GM10847 (cell line): ENCODE data around the gene TULP4.

Source experiments
- POLR2A ChIP-seq: IDR thresholded peaks from 2 replicates; pipeline ENCODE4 v1.6.1; 2011; ENCODE audit not compliant: insufficient read length; ENCODE audit errors: extremely low read depth

Gene TULP4

DNA sequence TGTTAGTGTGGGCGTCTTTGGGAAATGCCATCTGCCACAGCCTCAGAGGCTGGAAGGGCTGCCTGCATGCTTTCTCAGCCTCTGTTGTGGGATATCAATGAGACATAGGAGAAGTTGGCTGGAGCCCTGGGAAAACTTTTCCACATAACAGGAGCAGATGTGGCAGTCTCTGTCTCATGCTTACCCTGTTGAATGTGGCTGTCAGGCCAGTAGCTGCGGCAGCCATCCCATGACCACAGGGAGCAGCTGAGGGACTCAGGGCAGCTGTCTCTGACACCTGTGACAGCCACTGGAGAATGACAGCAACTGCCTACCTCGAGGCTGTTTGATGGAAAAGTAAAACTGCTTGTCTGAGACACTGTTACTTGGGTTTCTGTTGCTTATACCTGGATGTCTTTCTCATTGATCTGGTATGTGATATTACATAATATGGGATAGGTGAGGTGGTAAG, 64.4 kb downstream of the TULP4 start:
- no peak for TF ChIP-seq POLR2A

DNA sequence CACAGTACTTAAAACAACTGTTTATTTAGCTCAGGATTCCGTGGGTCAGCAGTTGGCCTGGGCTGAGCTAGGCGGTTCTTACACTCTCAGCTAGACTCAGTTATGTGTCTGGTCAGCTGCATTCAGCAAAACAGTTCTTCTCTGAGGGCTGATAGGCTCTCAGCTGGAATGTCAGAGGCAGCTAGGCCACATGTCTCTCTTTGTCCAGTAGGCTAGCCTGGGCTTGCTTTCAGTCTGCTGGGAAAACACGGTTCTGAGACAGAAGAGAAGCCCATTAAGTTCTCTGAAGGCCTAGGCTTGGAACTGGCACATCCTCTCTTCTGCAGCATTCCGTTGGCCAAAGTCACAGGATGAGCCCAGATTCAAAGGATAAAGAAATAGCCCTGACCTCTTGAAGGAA, 65.6 kb downstream of the TULP4 start:
- TF ChIP-seq POLR2A: no peak

DNA sequence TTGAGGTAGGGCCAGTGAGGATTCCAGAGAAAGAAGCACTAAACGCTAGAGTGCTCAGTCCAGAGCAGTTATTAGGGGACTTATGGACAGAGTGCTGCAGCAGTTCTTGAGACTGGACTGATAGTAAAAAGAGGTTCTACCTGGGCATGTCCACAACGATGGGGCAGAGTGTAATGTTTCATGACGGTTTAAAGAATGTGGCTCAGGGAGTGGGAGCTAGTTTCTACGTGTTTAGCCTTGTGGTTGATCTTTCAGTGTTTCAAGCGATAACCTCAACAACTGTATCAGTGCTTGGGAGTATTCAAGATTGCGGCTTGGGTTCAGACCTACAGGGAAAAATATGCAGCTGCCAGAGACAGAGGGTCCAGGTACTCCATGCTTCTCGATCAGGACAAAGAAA, 67.1 kb downstream of the TULP4 start:
- no peak for TF ChIP-seq POLR2A

DNA sequence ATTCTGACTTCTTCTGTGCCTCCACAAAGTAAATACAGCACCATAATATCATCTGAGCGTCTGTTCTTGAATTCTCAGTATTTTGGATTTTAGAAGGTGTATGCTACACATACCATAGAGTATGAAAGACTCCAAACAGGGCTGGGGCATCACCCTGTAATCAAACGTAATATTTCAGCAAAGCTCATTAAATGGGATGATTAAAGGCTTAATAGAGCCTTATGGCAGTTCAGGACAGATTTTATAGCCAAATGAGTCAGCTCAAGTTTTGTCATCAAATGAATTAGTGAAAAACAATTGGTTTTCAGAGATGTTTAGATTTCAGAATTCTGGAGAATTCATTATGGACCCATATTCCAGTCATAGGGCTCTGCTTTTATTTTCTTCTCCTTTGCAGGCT, 68.9 kb downstream of the TULP4 start:
- no peak for TF ChIP-seq POLR2A

DNA sequence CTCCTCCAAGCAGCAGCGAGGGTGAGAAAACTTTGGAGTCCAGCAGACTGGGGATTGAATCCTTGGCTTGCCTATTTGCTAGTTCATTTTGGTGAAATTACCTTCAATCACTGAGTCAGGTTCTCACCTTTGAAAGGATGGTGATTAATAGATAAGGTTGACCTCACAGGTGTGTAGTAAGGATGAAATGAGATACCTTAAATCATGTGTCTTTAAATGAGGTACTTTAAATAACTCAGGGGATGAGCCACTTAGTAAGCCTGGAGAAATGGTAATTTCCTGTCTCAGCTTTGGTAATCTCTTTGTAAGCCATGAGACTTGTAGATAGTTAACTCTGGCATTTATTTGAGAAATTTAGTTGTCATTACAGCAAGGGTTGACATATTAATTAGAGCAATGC, 70.2 kb downstream of the TULP4 start:
- TF ChIP-seq POLR2A: no peak

DNA sequence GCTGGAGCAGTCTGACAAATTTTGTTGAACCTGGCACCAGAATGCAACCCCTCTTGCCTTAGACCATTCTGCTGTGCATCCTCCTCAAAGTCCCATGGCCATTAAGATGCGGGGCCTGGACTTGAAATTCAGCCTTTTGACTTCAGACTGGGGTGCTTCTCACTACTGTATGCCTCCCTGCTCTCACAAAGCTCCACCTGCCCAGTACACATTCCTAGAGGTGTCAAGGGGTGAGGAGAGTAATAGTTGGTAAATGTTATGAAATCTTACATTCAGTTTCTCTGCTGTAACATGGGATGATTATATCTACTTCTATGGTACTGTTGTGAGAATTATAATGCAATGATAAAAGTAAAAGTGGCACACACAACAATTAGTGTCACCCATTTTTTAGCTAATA, 70.8 kb downstream of the TULP4 start:
- TF ChIP-seq POLR2A: no peak

DNA sequence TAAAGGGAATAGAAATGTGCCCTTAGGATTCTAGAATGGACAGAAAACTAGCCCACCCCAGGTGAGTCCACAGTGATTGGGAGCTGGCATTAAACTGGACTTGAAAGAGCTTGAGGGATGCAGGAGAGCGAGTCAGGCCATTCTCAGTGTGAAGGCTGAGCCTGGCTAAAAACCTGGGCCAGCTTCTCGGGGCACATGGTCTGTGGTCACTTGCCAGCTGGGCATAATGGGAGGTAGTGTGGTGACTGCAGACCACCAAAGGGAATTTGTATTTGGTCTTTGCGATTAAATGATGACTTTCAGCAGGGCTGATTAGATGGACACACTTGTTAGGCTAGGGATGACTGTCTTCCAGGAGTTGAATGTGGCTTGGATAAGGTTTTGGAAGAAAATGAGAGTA, 71.3 kb downstream of the TULP4 start:
- no peak for TF ChIP-seq POLR2A

DNA sequence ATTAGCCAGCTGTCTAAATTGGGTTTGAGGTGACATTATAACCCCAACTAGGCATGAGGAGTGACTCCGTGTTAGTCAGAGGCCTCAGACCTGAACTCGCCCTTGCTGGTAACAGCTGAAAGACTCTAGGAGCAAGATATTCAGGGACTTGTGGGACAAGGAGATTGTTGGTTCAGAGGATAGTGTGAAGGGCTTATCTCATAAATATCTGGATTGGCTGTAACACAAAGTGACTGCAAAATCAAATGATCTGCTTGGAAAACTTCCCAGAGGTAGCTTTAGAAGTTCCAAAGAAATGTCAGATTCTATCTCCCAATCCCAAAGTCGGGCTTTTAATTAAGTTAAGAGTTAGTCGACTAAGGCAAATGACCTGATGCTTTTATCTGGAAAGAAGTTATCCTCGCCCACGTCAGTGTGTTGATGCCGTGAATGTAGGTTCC, 72.4 kb downstream of the TULP4 start:
- TF ChIP-seq POLR2A: no peak

DNA sequence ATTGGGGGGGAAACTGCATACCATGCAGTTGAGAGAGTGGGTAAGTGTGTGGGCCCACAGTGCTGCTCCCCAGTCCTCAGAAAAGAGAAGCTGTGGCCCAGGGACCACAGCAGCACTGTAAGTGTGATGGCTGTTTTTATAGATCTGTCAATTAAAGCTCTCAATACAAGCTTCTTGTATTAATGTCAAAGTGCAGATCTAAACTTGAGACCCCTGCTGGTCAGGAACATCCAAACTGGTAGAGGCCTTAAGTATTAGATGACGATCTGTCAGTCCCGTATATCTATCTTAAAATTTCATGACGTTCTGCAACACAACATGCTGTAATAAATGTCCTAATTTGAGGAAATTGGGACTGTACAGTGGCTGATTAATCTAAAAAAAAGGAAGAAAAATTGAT, 74.8 kb downstream of the TULP4 start:
- TF ChIP-seq POLR2A: no peak

DNA sequence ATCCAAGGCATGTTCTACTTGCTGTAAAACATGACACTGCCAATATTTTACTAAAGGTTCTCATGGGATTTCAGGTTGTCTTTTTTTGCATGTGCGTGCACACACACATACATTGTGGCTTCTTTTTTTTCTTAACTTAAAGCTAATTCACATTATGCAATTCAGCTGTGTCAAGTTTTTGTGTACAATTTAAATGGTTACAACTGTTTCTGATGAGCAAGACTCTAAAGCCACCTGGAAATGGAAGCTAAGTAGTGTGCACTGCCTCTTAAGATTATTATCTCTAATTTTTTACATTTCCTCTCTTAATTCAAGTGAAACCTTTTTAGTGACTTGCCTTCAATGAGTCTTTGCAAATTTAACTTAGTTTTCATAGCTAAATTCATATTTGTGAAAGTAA, 75.3 kb downstream of the TULP4 start:
- TF ChIP-seq POLR2A: no peak

DNA sequence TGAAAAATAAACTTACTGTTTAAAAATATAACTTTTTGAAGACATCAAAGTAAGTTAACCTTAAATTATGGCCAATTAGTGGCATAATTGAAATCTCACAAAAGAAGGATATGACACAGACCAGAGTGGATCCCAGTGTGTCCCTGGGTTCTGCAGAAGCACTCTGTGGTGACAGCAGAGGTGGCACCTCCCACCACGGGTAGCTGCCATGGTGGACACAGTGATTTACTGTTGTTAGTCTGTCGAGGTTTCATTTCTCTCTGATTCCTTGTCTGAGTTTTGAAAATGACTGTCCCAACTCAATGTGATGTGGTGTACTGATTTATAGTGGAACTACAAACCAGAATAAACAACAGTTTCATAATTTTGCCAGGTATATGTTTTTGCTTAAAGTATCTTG, 76.5 kb downstream of the TULP4 start:
- no peak for TF ChIP-seq POLR2A

DNA sequence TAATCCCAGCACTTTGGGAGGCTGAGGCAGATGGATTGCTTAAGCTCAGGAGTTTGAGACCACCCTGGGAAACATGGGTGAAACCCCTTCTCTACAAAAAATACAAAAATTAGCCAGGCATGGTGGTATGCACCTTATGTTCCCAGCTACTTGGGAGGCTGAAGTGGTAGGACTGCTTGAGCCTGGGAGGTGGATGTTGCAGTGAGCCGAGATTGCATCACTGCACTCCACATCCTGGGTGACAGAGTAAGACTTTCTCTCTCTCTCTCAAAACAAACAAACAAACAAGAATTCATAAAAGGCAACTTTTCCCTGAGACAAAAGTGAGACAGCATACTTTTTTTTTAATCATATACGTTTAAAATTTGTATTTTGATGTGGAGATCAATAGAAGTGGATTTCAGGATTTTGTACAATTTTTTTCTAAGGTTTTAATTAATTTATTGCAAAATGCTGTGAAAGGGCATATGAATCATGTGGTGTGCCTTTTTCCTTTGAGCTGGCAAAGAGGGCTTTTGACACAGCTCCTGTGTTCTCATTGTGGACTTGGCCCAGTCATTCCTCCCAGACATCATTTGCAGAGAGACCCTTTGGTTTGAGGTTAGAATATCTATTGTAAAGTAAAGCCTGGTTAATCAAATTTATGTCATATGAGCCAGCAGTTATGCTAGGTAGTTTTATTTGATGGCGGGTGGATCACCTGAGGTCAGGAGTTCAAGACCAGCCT, 77.1 kb downstream of the TULP4 start:
- TF ChIP-seq POLR2A: no peak

DNA sequence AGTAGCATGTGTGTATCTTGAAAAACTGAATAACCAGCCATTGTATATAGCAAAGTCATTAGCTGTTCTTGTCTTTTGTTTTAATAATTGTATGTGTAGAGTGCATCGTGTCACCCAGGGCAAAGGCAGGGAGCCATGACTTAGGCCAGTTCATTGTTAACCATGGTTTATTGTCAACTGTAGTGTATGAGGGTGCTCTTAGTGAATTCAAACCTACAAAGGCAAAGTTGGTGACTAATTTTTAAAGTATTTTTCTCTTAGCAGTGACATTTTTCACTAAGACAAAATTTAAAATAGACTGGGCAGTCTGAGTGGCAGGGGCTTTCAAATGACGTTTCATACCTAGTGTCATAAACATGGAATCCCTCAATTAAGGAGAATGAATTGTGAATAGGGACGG, 79.0 kb downstream of the TULP4 start:
- TF ChIP-seq POLR2A: no peak

DNA sequence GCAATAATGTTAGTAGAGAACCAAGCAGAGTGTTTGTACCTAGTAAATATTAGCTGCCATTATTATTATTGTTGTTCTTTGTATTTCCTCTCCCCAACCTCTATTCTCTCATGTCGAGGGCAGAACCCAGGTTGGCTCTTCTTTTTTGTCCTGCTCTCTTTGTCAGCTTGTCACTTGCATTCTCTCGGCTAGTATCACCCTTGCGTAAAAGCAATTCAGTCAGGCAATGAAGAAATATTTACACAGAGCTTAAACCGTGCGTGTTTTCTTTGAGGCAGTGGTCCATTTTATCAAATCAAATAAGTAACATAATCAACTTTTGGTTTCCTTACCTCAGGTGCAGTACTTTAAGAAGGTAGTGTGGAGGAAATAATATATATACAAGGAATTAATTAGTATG, 83.9 kb downstream of the TULP4 start:
- TF ChIP-seq POLR2A: no peak

DNA sequence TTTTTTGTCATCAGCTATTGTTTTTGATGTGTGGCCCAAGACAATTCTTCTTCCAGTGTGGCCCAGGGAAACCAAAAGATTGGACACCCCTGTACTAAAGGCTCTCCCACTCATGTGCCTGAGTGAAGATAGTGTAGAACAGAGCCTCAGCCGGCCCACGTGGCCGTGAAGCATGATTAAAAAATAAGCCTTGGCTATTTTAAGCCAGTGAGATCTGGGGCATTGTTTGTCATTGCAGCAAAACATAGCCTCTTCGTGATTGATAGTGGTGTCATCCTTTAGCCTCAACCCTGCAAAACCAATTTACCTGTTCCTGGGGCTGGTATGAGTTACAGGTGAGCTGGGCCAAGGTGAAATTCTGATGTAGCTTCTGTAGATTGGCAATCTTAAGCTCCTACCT, 85.3 kb downstream of the TULP4 start:
- TF ChIP-seq POLR2A: no peak

DNA sequence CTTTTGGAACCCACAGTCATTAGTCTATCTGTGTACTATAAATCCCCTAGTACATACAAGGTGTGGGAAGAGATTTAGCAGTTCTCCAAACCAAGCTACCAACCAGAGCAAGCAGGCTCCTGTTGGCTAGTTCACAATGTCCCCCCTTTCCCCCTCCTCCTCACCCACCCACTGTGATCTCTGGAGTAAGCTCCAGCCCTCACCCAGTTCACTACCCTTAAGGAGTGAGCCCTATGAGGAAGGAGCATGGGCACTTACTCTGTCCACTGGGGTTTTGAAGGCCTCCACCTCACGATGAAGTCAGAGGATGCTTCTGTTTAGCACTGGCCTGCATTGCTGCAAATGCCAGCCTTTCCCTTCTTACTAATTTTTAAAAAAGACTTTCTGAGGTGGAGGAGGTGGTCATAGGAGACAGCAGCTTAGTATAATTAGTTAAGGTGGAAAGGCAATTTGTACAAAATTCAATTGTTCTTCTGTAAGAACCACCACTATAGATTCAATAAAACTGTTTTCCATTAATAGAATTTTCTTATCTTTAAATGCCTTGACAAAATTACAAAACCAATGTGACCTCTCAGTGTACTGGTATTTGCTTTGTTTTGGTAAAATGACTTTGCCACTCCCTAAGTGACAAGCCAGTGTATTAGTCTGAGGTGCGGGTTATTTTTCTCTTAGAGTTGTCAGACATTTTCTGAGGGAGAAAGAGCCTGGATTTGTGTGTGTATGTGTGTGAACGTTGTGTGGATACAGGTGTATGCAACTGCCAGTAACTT, 86.2 kb downstream of the TULP4 start:
- TF ChIP-seq POLR2A: no peak
